ENCODE results near the gene OTOS. TPM values are rescaled to one million over a fixed set of nuclear protein-coding genes. Genes with fewer than 3 reads are reported as not detected.

Gene OTOS
- total RNA-seq, 4 donors from 2014 or later, result not detected

DNA sequence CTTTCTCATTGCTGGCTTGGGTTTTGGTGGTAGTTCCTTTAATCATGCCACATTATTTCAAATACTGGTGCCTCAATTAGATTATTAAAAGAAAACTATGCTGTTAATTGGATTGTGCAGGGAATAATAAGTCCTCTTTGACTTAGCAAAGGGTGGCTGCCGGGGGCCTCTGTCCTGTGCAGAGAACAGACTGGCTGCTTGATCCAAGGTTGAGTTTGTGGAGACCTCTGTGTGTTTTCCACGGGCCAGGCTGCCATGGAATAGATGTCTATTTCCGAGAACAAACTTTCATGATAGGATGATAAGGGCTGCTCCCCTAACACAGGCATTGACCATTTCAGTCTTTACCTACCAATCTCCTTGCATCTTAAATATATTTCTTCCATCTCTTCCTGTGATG lies 30.4 kb upstream of the OTOS start:
- TF ChIP-seq, protein P1, sequence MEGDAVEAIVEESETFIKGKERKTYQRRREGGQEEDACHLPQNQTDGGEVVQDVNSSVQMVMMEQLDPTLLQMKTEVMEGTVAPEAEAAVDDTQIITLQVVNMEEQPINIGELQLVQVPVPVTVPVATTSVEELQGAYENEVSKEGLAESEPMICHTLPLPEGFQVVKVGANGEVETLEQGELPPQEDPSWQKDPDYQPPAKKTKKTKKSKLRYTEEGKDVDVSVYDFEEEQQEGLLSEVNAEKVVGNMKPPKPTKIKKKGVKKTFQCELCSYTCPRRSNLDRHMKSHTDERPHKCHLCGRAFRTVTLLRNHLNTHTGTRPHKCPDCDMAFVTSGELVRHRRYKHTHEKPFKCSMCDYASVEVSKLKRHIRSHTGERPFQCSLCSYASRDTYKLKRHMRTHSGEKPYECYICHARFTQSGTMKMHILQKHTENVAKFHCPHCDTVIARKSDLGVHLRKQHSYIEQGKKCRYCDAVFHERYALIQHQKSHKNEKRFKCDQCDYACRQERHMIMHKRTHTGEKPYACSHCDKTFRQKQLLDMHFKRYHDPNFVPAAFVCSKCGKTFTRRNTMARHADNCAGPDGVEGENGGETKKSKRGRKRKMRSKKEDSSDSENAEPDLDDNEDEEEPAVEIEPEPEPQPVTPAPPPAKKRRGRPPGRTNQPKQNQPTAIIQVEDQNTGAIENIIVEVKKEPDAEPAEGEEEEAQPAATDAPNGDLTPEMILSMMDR (IDR thresholded peaks at IDR 0.05; ENCODE audit: low read depth), result no peak

DNA sequence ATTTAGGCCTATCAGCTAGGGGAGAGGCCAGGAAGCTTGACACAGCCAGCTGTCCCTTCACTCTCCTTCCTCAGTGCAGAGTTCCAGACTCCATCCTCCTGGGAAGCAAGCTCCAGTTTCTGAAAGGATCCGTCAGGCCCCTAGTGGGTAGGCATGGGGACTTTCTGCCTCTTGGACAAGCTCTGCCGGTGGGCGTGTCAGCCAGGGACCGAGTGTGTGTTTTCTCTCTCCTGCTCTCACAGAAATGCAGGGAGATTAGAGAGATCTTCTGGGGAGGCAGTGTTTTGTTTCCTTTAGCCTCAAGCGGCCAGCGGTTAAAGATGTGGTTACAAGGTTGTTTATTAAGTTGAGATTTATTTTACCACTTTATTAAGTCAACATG lies 29.9 kb upstream of the OTOS start:
- TF ChIP-seq, protein P1 (IDR thresholded peaks at IDR 0.05; ENCODE audit: low read depth), result no peak

DNA sequence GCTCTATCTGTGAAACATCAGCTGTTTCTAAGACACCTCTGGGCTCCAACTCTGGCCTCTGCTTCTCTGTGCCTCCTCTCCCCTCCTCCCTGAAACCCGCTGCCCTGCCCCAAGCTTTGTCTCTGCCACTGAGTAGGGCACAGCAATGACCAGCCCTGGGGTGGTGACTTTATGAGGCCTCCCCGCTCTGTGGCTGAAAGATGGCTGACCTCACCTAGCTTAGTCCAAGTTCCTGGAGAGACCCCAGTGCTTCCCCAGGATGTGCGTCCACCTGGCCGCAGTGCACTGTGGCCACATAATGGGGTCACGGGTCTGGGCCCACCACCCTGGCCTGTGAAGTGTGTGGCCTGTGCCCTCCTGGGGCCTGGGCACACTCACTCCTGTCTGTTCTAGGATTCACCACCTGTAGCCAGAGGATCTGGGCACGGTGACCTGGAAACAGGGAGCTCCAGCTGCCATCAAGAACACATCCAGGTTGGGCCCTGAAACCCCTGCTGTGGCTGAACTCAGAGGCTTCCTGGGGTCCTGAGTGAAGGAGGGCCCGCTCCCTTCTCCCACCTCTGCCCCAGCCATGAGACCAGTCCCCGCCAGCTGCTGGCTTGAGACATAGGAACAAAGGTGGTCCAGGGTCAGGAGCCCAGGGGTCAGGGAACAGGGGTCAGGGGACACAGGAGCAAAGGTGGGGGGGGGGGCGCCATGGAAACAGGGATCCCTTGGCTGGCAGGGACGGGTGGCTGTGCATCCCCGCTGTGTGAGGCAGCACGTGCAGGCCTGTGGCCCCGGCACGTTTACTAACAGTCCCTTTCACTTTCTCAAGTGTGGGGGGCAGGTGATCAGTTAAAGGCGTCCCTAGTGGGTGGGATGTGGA lies 29.3 kb upstream of the OTOS start:
- TF ChIP-seq, protein P1 (IDR thresholded peaks at IDR 0.05; ENCODE audit: low read depth), result no peak

DNA sequence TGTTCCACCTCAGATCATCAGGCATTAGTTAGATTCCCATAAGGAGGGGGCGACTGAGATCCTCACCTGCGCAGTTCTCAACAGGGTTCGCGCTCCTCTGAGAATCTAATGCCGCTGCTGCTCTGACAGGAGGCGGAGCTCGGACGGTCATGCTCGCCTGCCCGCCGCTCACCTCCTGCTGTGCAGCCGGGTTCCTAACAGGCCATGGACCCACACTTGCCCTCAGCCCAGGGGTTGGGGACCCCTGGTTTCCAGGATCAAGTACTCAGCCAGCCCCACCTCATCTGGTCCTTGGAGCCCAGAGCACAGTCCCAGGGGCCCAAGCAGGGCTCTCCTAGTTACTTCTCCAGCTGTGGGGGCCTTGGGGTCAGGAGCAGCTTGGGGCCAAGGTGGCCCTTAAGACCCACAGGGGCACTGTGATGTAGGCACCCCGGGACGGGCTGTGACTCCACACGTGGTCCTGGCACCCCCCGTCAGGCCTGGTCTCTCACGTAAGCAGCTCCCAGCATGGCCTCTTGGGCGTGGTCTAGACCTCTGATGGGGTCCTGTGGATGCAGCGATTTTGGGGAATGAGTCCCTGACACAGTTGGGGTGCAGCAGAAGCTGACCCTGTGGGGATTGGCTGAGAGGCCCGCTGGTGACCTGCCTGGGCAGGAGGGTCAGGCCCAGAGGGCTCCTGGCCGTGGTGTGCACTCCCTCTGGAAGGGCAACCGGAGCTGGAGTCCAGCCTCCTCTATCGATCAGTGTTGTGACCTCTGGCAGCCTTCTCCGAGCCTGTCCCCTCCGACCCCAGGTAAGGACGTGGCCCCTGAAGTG lies 28.3 kb upstream of the OTOS start:
- TF ChIP-seq, protein P1 (IDR thresholded peaks at IDR 0.05; ENCODE audit: low read depth), result no peak

DNA sequence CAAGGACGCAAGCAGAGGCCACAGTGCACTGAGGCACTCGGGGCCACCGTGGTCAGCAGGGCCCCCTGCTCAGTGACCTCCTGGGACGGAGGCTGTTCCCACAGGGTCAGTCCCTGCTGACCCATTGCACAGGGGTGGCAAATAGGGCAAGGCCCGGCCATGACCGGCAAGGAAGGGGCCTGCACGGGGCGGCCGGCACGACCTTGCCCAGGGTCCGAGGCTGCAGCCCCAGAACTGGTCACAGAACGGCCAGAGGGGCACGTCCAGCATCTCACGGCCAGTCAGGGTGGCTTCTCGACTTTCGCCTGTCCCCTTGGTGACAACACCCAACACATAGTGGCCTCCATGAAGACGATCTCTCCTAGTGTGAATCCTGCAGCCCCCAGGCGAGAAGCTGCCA lies 27.6 kb upstream of the OTOS start:
- TF ChIP-seq, protein P1 (IDR thresholded peaks at IDR 0.05; ENCODE audit: low read depth), result no peak

DNA sequence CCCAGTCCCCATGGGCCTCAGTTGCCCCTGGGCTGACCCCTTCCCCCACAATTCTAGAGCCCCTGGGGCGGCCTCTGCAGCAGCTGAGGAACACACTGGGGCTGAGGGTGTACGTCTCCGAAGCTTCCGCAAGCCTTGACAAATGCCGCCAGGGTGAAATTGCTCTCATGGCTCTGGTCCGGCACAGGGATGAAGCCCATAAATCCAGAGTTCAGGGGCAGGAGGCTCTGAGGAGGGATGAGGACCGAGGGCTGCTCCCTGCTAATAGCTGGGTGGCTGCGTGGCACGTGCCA lies 27.1 kb upstream of the OTOS start:
- TF ChIP-seq, protein P1 (IDR thresholded peaks at IDR 0.05; ENCODE audit: low read depth), result no peak

Measured in subcutaneous adipose tissue (tissue), 4 donors.